HG02763 (cell line): Measurements from ENCODE around the gene ASGR2.
"Not testable (repeated sequence)": the region's sequence is repeated elsewhere in the genome, so short reads cannot be mapped to it uniquely, and the experiment has no call there.

Experiments used
- ATAC-seq: cut with Tn5 transposase; IDR thresholded peaks from one replicate; pipeline ENCODE4 v1.9.1; 2021; ENCODE audit warnings: mild to moderate bottlenecking, moderate library complexity; ENCODE audit not compliant: unreplicated experiment

Gene ASGR2

GRCh38 chr17:7126386-7126785, 11.8 kb upstream of the ASGR2 start:
- ATAC-seq: not testable (repeated sequence)

GRCh38 chr17:7124923-7125322, 10.3 kb upstream of the ASGR2 start:
- ATAC-seq: no peak

GRCh38 chr17:7123844-7124243, 9.2 kb upstream of the ASGR2 start:
- no peak for ATAC-seq

GRCh38 chr17:7122381-7122780, 7.8 kb upstream of the ASGR2 start:
- no peak for ATAC-seq

GRCh38 chr17:7120635-7121034, 6.0 kb upstream of the ASGR2 start:
- ATAC-seq: not testable (repeated sequence)

GRCh38 chr17:7120123-7120522, 5.5 kb upstream of the ASGR2 start:
- no peak for ATAC-seq

GRCh38 chr17:7119314-7119713, 4.7 kb upstream of the ASGR2 start:
- ATAC-seq: no peak

GRCh38 chr17:7114875-7115614, 423 bp upstream of the ASGR2 start:
- ATAC-seq: no peak

GRCh38 chr17:7113273-7114071, 1.1 kb downstream of the ASGR2 start:
- no peak for ATAC-seq

- no peak for ATAC-seq
These were observed 2.0 kb downstream of the ASGR2 start for GRCh38 chr17:7112510-7113108.

GRCh38 chr17:7111784-7112509, 2.7 kb downstream of the ASGR2 start:
- no peak for ATAC-seq

GRCh38 chr17:7110617-7111306, 3.9 kb downstream of the ASGR2 start:
- no peak for ATAC-seq

- no peak for ATAC-seq
These were observed 4.9 kb downstream of the ASGR2 start for GRCh38 chr17:7109461-7110322.

GRCh38 chr17:7108981-7109380, 5.6 kb downstream of the ASGR2 start:
- no peak for ATAC-seq

- ATAC-seq: no peak
These were observed 6.1 kb downstream of the ASGR2 start for GRCh38 chr17:7108560-7108925.

GRCh38 chr17:7107795-7108559, 6.6 kb downstream of the ASGR2 start:
- no peak for ATAC-seq

- ATAC-seq: no peak
These were observed 7.4 kb downstream of the ASGR2 start for GRCh38 chr17:7107012-7107754.

- no peak for ATAC-seq
These were observed 12.2 kb downstream of the ASGR2 start for GRCh38 chr17:7102421-7102820.
